Mesothelial cell of epicardium (in vitro differentiated cells): Measurements from ENCODE around the gene CAMK2B. TPM values are rescaled to one million over a fixed set of nuclear protein-coding genes. Genes with fewer than 3 reads are reported as not detected.

Experiments
- DNase-seq, 2 experiments: peaks; one replicate each; pipeline ENCODE4 v3.0.0; 2021; ENCODE audit warnings: low spot score in 2 of 2; ENCODE audit not compliant: unreplicated experiment in 2 of 2
- H3K27ac Mint-ChIP-seq: 2 replicates; pipeline ENCODE4 v1.8.0; 2021; ENCODE audit warnings: mixed read lengths
- H3K27me3 Mint-ChIP-seq: 2 replicates; pipeline ENCODE4 v1.8.0; 2021; ENCODE audit warnings: low read depth, mixed read lengths
- H3K36me3 Mint-ChIP-seq: 2 replicates; pipeline ENCODE4 v1.8.0; 2021; ENCODE audit warnings: mixed read lengths
- H3K4me1 Mint-ChIP-seq: 2 replicates; pipeline ENCODE4 v1.8.0; 2021; ENCODE audit warnings: mixed read lengths
- H3K4me3 Mint-ChIP-seq: 2 replicates; pipeline ENCODE4 v1.8.0; 2021; ENCODE audit warnings: mild to moderate bottlenecking, moderate library complexity, mixed read lengths
- H3K9me3 Mint-ChIP-seq: 2 replicates; pipeline ENCODE4 v1.8.0; 2021; ENCODE audit warnings: mixed read lengths
- CTCF ChIP-seq: fragments of 200-600 bp; sonication (generic); IDR thresholded peaks from one replicate; pipeline ENCODE4 v1.5.0; 2021; ENCODE audit warnings: antibody characterized with exemption; ENCODE audit not compliant: unreplicated experiment
- total RNA-seq: library from RNA; stranded (reverse); gene quantifications from 3 replicates; pipeline ENCODE4 v1.2.1, GENCODE V29; 2021

CAMK2B gene
- total RNA-seq, result 1.8 to 1.9 TPM (median 1.9 TPM) in 3 replicates

- Mint-ChIP-seq H3K4me1 (peaks cover 9% of the 10 kb centered on the region), H3K27ac (peak within 1 kb of the TSS; percentile 11), H3K36me3 (no peaks in the 10 kb centered on the region), H3K27me3 (peaks cover 77% of the 10 kb centered on the region), H3K9me3 (no peaks in the 10 kb centered on the region), H3K4me3 (peak within 1 kb of the TSS; percentile 79)
- no peak for DNase-seq
- no peak for TF ChIP-seq CTCF
Measured at GRCh38 chr7:44325201-44325671, at the start of gene CAMK2B. TSS of gene CAMK2B (minus strand) at chr7:44325594. CDS start at chr7:44325421, 173 bp downstream.

- Mint-ChIP-seq H3K4me1 (no peaks in the 10 kb centered on the region), H3K9me3 (peaks cover 12% of the 10 kb centered on the region), H3K27ac (no peak overlapping the region), H3K4me3 (no peak overlapping the region), H3K36me3 (no peaks in the 10 kb centered on the region), H3K27me3 (peaks cover 60% of the 10 kb centered on the region)
- no peak for TF ChIP-seq CTCF
- no peak for DNase-seq
Measured at GRCh38 chr7:44374007-44374763, 48.8 kb upstream of the CAMK2B start.

- no peak for DNase-seq
Measured at GRCh38 chr7:44373418-44373740, 48.0 kb upstream of the CAMK2B start.

GRCh38 chr7:44372560-44373417 is 47.4 kb upstream of the CAMK2B start:
- no peaks in the 10 kb centered on the region for H3K36me3 Mint-ChIP-seq
- DNase-seq, result no peak
- no peak for TF ChIP-seq CTCF

More at GRCh38 chr7:44373418-44373740, 48.0 kb upstream of the CAMK2B start:
- Mint-ChIP-seq H3K27ac (no peak overlapping the region), H3K9me3 (peaks cover 16% of the 10 kb centered on the region), H3K4me1 (no peaks in the 10 kb centered on the region), H3K27me3 (peaks cover 65% of the 10 kb centered on the region), H3K36me3 (no peaks in the 10 kb centered on the region), H3K4me3 (no peak overlapping the region)
- TF ChIP-seq CTCF, result no peak

GRCh38 chr7:44368885-44369284 is 43.5 kb upstream of the CAMK2B start:
- no peaks in the 10 kb centered on the region for H3K36me3 Mint-ChIP-seq
- no peaks in the 10 kb centered on the region for H3K4me1 Mint-ChIP-seq
- no peak for DNase-seq
- no peak overlapping the region for H3K4me3 Mint-ChIP-seq
- H3K27me3 Mint-ChIP-seq, result peaks cover 61% of the 10 kb centered on the region
- no peak overlapping the region for H3K27ac Mint-ChIP-seq
- peaks cover 16% of the 10 kb centered on the region for H3K9me3 Mint-ChIP-seq
- no peak for TF ChIP-seq CTCF

More at GRCh38 chr7:44372560-44373417, 47.4 kb upstream of the CAMK2B start:
- Mint-ChIP-seq H3K27me3 (peaks cover 71% of the 10 kb centered on the region), H3K9me3 (peaks cover 16% of the 10 kb centered on the region), H3K27ac (no peak overlapping the region), H3K4me3 (no peak overlapping the region), H3K4me1 (no peaks in the 10 kb centered on the region)
